Lower leg skin (tissue), 4 donors: ENCODE results near the gene PRPS1. TPM values are rescaled to one million over a fixed set of nuclear protein-coding genes. Genes with fewer than 3 reads are reported as not detected.

Source experiments
- DNase-seq, 2 donors: peaks; one replicate each; pipeline ENCODE4 v3.0.0-alpha.2; 2019; ENCODE audit warnings: low spot score in 2 of 2
- H3K4me3 ChIP-seq: fragments of 200-600 bp; sonication (generic); 2 replicates; pipeline ENCODE4 v1.5.1; 2017; ENCODE audit warnings: mild to moderate bottlenecking, low read depth; ENCODE audit not compliant: poor library complexity, severe bottlenecking
- CTCF ChIP-seq, 3 donors: fragments of 450-650 bp; IDR thresholded peaks; one replicate each; pipeline ENCODE4 v1.5.1; 2016; ENCODE audit warnings: antibody characterized with exemption in 3 of 3, mild to moderate bottlenecking in 3 of 3, moderate library complexity in 2 of 3
- POLR2A ChIP-seq, 2 donors: fragments of 450-650 bp; IDR thresholded peaks; one replicate each; pipeline ENCODE4 v1.6.1; 2016 to 2017; ENCODE audit warnings: antibody characterized with exemption in 2 of 2, mild to moderate bottlenecking in 1 of 2, moderate library complexity in 1 of 2
- WGBS, 2 donors: methylation state at CpG; one replicate each; pipeline ENCODE4 v1.1.5; 2018; 5-methylcytosine and 5-hydroxymethylcytosine counted together
- intact Hi-C: fragments of 100-400 bp; cut with DNase I; formaldehyde crosslinking; loops from one replicate; pipeline ENCODE4 v1.15.0; 2023; ENCODE audit warnings: low total_unique reads
- total RNA-seq, 4 donors: library from RNA; depleted of rRNA; stranded (reverse); fragments of >200 nt; gene quantifications; one replicate each; pipeline ENCODE4 v1.1.0, GENCODE V29; 2016

Gene PRPS1
- total RNA-seq, 4 donors from 2014 or later, result 7.1 to 10.8 (median 8.0) TPM

- TF ChIP-seq POLR2A (IDR thresholded peaks at IDR 0.05) (no peak), CTCF (IDR thresholded peaks at IDR 0.05) (no peak)
- WGBS, 2 donors, result 68 to 69% methylated on average over 3 of the region's 3 CpGs
- peak in 1 of 2 donors; percentile 36 for DNase-seq
- intact Hi-C loops, result no loop called here
- no peak overlapping the region for H3K4me3 ChIP-seq
Observed at GRCh38 chrX:107687445-107687844, 59.1 kb downstream of the PRPS1 start.

- 87 to 90% methylated on average over 5 of the region's 5 CpGs for WGBS, 2 donors
- no peak for TF ChIP-seq POLR2A (IDR thresholded peaks at IDR 0.05)
- TF ChIP-seq CTCF (IDR thresholded peaks at IDR 0.05), result no peak
- DNase-seq, result peak in 1 of 2 donors; percentile 25
- intact Hi-C loops, result no loop called here
- H3K4me3 ChIP-seq, result no peak overlapping the region
Observed at GRCh38 chrX:107691024-107691448, 62.7 kb downstream of the PRPS1 start.

- TF ChIP-seq CTCF (IDR thresholded peaks at IDR 0.05) (no peak), POLR2A (IDR thresholded peaks at IDR 0.05) (no peak)
- 60 to 80% methylated on average over 2 of the region's 2 CpGs for WGBS, 2 donors
- intact Hi-C loops, result no loop called here
- peak in 1 of 2 donors; percentile 3 for DNase-seq
- H3K4me3 ChIP-seq, result no peak overlapping the region
Observed at GRCh38 chrX:107699616-107700015, 71.3 kb downstream of the PRPS1 start.

GRCh38 chrX:107700317-107700774 lies 72.0 kb downstream of the PRPS1 start:
- intact Hi-C loops, result no loop called here
- no peak for TF ChIP-seq POLR2A (IDR thresholded peaks at IDR 0.05)
- no peak for TF ChIP-seq CTCF (IDR thresholded peaks at IDR 0.05)
- WGBS, 2 donors, result 9 to 22% methylated on average over 4 of the region's 4 CpGs
- DNase-seq, result peak; percentile 75 to 84
- H3K4me3 ChIP-seq, result no peak overlapping the region

Other genes starting within 250 kb of the PRPS1 start
- under 1 TPM in 1 of 4 donors, not detected in 3; 0.05 TPM for gene FRMPD3, start 178.9 kb upstream of the PRPS1 start, total RNA-seq
- 1,000 to 10,000 TPM in 1 of 4 donors, 100 to 1,000 TPM in 3; 474 to 1,005 (median 756) TPM for gene TSC22D3, start 147.3 kb downstream of the PRPS1 start, total RNA-seq
- gene NCBP2L, start 149.2 kb downstream of the PRPS1 start, total RNA-seq, result under 1 TPM in 2 of 4 donors, not detected in 2; 0.23 to 0.32 TPM
- 10 to 100 TPM; 50.7 to 61.3 (median 55.6) TPM for gene MID2, start 197.4 kb downstream of the PRPS1 start, total RNA-seq